Measurements from ENCODE around the gene B4GALT1. TPM values are rescaled to one million over a fixed set of nuclear protein-coding genes. Genes with fewer than 3 reads are reported as not detected.

The B4GALT1 gene
- polyA plus RNA-seq, 1 donor (not counting 4 experiments of a cell fraction or from before 2014, with no cell fraction given): 55.1 TPM

GRCh38 chr9:33065157-33066076 is 101.7 kb downstream of the B4GALT1 start:
- Histone ChIP-seq H3K27ac (ENCODE audit: control insufficient read depth, insufficient read depth, low read length) (no peak overlapping the region), H3K27me3 (ENCODE audit: control insufficient read depth, extremely low read depth, insufficient read depth, low read length) (no peaks in the 10 kb centered on the region), H2AFZ (ENCODE audit: control insufficient read depth, low read length) (no peak overlapping the region), H4K20me1 (ENCODE audit: control insufficient read depth, extremely low read depth, insufficient read depth, low read length) (no peaks in the 10 kb centered on the region), H3K4me3 (ENCODE audit: control insufficient read depth in 2 of 3, extremely low read depth in 1 of 3, insufficient read depth in 2 of 3, low read depth in 1 of 3, low read length in 3 of 3) (no peak overlapping the region), H3K4me1 (ENCODE audit: control insufficient read depth, extremely low read depth, insufficient read depth, low read length) (no peaks in the 10 kb centered on the region), H3K9me1 (ENCODE audit: control insufficient read depth, extremely low read depth, insufficient read depth, low read length) (no peaks in the 10 kb centered on the region), H3K9me3 (ENCODE audit: control insufficient read depth, low read depth, low read length) (no peaks in the 10 kb centered on the region), H3K36me3 (ENCODE audit: control insufficient read depth in 2 of 2, extremely low read depth in 1 of 2, insufficient read depth in 2 of 2, low read length in 2 of 2) (peaks cover 28 to 29% of the 10 kb centered on the region in 2 experiments), H3K9ac (ENCODE audit: control insufficient read depth, extremely low read depth, insufficient read depth, low read length) (no peak overlapping the region), H3K79me2 (ENCODE audit: control insufficient read depth, insufficient read depth, low read length) (peaks cover 6% of the 10 kb centered on the region), H3K4me2 (ENCODE audit: control insufficient read depth, extremely low read depth, insufficient read depth, low read depth, low read length) (no peak overlapping the region)
- dilution Hi-C loops (cut with MboI; ENCODE audit: extremely low pct_ligation_motif_present, low sequenced_read_pairs): no loop called here
- FAIRE-seq: no peak
- TF ChIP-seq CTCF (optimal IDR thresholded peaks at IDR 0.05 in 1 of 3, IDR thresholded peaks at IDR 0.05 in 1 of 3, conservative IDR thresholded peaks at IDR 0.05 in 1 of 3; ENCODE audit: extremely low read depth in 1 of 3, insufficient read depth in 2 of 3, low read length in 3 of 3) (no peak), EZH2 (IDR thresholded peaks at IDR 0.05; ENCODE audit: low read length) (no peak)
- DNase-seq (ENCODE audit: low read depth, low spot score): no peak

Small RNA genes lying within 50 kb of the gene (small RNA-seq; reads per million reads assigned to genes)
- gene RNU4ATAC15P (ENCODE audit: insufficient read length in 3 of 3, low read depth in 3 of 3, low replicate concordance in 1 of 3): 0 reads per million in 3 experiments

Other genes with a start within 250 kb of the B4GALT1 start
- gene APTX, start 165.7 kb downstream of the B4GALT1 start, polyA plus RNA-seq: 53.2 to 86.8 TPM (median 64.7 TPM) in 3 replicates
- 106 to 169 TPM (median 118 TPM) in 3 replicates for gene DNAJA1, start 142.1 kb downstream of the B4GALT1 start, polyA plus RNA-seq
- 15.3 to 20.3 TPM (median 16.1 TPM) in 3 replicates for gene SMU1, start 90.7 kb downstream of the B4GALT1 start, polyA plus RNA-seq
- 0.85 TPM in 1 of 3 replicates, not detected in the others for gene SPINK4, start 72.8 kb upstream of the B4GALT1 start, polyA plus RNA-seq
- 22.4 to 30.1 TPM (median 25.1 TPM) in 3 replicates for gene BAG1, start 97.4 kb upstream of the B4GALT1 start, polyA plus RNA-seq
- 80.0 to 132 TPM (median 82.7 TPM) in 3 replicates for gene CHMP5, start 97.7 kb upstream of the B4GALT1 start, polyA plus RNA-seq
- gene NFX1, start 123.2 kb upstream of the B4GALT1 start, polyA plus RNA-seq: 24.2 to 28.8 TPM (median 28.1 TPM) in 3 replicates
- not detected in 3 replicates for gene AQP7, start 235.2 kb upstream of the B4GALT1 start, polyA plus RNA-seq

Measured in keratinocyte (primary cell).